IPS-NIHi11 (cell line): ENCODE results near the gene THYN1.
A peak's percentile ranks its signal among the peaks of the same experiment; 100 is the strongest.

ENCODE experiments used
- DNase-seq: peaks from one replicate; pipeline ENCODE4 v3.0.0; 2012; ENCODE audit warnings: mixed read lengths, low spot score

The THYN1 gene

DNA sequence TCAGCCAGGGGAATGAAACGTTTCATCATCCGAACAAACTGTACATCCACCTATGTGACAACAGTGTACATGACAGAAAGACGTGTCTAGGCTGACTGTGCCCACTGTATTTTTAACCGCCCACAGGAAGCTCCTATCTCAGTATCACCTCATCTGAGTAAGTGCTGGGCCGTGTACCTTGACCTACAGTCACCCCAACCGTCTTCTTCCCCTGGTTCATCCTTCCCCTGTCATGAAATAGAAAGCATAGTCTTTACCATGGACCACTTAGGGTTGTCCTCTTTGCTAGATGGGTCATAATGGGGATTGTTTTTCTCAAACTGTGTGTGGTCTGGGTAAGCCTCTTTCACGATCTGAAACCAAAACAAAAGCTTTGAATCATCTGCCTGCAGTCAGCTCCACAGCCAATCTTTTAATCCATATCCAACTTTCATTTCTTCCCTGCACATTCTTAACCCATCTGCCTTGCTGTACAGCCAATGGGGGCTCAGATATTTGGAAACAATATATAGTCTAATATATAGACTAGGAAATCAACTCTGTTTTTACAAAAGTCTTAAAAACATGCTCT, 4.2 kb downstream of the THYN1 start:
- no peak for DNase-seq

DNA sequence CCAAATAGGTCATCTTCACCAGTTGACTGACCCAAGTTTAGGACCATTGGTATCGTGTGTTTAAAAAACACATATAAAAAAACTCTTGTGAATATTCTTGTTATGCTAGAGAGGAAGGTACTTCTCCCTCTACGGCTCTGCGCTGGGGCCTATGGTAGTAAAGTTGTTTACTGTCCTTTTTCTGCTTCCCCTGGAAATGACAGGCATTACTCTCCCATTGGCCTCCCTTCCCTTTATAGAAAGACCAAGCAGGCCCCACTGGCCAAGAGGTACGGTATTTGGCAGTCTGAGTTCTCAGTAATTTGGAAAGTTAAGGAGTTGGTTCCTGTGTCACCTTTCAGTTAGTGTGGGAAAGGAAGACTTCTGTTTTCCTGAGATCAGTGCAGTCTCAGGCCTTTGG, 6.5 kb downstream of the THYN1 start:
- no peak for DNase-seq

DNA sequence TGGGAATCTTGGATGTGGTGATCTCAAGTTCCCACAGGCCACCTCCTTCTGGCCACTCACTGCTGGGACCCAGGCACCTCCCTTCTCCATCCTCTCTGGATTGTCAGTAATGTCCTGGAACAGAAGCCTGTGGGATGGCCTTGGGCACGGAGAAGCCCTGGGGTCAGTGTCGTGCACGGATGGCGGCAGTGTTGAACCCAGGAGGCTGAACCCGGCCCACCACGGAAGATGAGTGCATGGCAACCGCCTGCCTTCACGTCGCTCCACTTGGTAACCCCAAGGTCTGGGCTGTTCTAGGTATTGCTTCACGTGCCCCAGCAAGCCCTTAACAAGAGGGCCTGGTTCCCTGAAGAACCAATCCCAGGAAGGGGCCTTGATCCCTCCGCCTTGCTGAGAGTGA, 7.1 kb downstream of the THYN1 start:
- no peak for DNase-seq

DNA sequence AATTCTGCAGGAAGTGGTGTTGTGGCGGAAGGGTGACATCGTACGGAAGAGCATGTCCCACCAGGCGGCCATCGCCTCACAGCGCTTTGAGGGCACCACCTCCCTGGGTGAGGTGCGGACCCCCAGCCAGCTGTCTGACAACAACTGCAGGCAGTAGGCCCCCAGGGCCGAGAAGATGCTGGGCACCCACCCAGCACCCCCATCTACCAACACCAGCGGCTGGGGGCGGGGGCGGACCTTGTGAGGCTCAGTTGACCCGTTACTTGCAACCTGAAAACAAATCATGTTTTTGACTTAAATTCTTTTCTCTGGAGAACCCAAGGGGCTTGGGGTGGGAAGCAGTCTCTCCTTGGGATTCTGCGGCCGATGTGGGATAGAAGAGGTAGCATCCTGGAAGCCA, 7.7 kb downstream of the THYN1 start:
- DNase-seq: no peak

DNA sequence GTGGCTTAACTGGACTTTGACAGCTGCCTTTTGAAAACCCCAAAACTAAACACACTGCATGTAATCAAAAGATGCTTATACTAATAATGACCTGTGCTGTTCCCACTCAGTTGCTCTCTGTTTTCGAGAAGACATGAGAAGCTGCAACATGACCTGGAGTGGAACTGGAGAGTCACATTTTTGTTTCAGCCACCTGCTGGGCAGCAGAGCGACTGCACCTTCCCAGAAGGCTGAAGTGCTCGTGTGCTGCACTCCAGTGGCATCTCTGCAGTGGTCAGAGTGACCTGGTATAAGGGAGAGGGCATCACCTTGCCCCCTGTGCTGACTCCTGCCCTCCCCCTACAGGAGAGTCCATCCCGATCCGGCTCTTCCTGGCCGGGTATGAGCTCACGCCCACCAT, 8.6 kb downstream of the THYN1 start:
- DNase-seq: peak; percentile 53

DNA sequence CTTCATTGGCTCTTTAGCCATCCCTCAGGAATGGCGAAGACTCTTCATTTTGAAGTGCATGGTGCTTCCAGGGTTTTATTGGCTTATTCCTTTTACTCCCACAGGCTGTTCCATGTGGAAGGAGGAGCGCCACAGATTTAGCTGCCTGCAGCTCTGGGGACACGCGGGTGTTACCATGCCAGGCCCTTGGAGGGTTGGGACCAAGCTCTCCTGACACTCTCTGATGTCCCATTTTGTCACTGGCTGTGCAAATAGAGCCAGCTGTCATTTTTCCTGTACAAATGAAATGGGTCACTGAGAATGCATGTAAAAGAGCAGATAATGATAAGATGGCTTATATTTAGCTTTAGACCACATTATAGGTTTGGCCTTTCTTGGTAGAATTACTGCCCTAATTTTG, 9.2 kb downstream of the THYN1 start:
- DNase-seq: no peak

DNA sequence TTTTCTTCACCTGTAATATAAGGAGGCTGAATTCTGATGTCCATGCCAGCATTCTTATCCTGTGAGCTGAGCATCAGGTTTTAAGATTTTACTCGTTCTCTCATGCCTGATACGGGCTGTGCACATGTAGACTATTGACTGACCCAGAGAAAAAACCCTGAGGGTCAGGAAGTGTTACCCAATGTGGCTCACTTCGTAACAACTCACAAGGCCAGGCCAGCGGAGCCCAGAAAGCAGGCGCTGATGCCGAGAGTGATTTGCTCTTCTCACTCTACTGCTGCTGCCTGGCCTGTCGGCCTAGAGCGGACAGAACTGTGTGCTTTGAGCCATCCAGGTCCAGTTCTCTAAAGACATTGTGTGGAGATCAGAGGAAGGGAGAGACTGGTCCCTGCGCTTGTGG, 10.8 kb downstream of the THYN1 start:
- DNase-seq: no peak

DNA sequence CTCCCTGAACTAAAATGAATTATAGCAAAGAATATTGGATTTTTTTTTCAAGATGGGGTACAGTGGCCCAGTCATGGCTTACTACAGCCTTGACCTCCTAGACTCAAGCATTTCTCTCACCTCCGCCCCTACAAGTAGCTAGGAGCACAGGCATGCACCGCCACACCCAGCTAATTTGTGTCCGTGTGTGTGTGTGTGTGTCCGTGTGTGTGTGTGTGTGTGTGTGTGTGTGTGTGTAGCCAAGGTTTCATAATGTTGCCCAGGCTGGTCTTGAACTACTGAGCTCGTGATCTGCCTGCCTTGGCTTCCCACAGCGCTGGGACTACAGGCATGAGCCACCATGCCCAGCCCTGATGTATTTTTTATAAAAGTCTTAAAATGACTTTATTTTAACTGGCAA, 12.6 kb downstream of the THYN1 start:
- DNase-seq: no peak

DNA sequence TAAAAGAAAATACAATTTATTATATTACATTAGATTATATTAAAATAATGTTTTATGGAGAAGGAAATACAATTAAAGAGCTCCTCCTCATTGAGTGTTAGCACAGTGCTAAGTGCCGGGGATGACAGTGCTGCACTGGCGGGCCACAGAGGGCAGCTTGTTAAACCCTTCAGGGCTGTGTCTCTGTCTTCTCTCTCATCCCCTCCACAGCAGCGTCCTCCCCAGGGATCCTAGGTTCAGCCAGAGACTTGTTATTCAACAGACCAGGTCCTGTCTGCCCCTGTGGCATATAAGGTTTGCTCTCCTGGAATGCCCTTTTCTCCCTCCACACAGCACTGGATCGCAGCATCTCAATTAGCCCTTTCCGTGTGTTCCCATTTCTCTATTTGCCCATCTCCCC, 14.2 kb downstream of the THYN1 start:
- no peak for DNase-seq

DNA sequence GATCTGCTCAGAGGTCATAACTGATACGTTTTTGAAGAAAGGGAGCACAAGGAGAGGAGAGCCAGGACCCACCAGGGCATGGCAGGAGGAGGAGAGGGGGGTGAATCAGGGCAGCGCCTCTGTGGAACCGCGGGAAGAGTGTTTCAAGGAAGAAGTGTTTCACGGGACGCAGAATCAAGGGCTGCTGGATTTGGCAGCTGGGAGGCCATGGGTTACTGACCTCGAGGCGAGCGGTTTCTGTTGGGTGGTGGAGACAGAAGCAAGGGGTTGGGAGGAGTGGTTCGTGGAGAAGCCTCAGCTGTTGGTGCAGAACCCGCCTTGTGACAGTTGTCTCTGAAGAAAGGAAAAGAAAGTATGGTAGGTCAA, 15.6 kb downstream of the THYN1 start:
- no peak for DNase-seq

DNA sequence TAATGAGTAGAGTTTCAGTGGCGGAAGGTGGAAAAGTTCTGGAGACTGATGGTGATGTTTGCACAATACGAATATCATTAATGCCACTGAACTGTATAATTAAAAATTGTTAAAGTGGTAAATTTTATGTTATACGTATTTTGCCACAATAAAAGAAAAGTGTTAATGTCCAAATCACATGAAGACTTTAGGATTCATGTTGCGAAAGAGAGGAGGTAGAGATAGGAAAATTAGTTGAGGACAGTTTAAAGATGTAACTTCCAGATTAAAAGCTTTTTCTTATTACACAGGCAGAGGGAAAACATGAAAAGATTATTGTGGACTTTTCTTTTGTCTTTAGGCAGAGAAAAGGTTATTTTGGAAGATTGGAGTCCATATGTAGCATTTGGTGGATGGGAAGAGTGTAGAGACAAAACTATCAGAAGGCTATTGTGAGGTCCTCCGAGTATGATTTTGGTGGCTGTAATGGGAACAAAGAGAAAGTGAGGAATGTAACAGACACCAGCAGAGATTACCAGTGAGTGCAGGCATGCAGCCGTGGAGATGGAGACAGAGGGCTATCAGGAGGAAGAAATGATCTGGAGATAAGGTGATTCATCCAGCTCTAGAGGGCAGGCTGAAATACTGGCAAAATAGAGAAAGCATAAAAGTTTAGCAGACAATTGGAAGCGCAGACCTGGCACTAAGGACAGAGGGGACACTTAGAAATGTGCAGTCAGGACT, 16.2 kb downstream of the THYN1 start:
- no peak for DNase-seq

DNA sequence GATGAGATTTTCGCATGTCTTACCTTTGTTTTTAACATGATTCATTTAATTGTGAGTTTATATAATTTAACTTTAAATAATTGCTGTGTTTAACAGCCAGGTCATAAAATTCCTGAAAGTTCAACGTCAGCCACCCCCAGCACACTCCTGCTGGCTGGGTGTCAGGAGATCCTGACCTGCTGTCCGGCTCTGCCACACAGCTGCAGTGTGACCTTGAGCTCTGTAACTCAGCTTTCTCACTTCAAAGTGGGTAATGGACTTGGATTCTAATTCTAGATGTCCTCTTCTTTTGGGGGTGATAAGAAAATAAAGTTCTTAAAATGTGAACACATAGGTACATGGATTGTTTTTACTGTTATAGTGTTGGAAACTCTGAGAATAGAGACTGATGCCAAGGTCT, 17.8 kb downstream of the THYN1 start:
- DNase-seq: no peak

DNA sequence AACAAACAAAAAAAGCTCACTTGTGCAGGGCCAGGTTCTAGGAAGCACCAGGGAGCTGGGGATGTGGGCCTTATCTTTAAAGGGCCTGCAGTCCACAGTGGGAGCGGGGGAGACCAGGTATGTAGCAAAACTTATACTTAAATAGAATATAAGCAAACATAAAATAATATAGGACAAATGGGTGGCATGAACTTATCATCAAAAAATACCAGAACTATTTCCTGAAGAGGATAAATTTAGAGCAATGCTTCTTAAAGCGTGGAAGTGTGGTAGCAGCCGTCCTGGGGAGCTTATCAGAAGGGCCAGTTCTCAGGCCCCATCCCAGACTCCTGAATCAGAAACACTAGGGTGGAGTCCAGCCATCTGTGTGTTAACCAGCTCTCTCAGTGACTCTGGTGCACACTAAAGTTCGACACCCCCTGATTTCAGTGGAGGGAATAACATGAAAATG, 19.4 kb downstream of the THYN1 start:
- no peak for DNase-seq

DNA sequence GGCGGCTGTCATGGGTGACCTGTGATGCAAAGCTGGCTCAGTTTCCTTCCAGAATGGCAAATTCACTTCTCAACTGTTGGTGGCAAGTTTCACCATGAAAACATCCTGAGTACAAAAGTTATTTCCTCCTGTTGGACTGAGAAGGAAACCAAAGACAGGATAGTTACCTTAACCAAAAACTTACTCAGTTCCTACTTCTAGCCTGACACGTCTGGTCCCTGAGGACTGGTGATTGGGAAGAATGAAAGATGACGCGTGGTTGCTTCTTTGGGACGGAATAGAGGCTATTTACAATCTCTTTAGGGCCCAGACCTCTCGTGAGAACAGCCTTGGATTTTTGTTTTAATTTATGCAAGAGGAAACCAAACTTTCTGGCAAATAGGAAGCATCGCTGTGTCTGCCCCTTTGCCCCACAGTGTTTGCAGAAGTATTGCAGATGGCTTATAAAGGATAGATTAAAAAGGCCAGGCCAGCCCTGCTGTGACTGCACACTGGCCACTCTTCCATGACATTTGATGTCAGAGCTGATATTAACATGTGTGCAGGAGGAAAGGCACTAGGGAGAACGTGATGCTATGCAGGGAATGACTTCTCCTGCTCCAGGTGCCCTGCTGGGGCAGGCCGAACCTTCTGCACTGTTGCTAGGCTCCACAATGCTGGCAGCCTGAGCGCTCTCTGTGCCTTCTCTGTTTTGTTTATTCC, 21.0 kb downstream of the THYN1 start:
- no peak for DNase-seq

DNA sequence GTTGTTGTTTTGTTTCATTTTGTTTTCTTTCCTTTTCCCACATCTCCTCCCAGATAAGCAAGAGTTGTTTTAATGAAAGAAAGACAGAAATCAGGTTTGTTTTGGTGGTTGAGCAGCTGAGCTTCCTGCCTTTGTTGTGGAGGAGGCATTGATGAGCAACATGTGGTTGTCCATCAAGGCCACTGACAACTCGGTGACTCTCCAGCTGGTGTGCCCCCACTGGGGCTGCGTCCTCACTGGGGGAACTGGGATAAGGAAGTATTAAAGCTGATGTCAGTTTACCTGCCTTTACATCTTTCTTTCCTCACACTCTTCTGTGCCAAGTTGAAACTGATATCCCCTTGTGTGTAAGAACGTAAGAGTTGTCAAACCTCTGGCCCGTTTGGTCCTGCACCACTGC, 22.8 kb downstream of the THYN1 start:
- DNase-seq: no peak

DNA sequence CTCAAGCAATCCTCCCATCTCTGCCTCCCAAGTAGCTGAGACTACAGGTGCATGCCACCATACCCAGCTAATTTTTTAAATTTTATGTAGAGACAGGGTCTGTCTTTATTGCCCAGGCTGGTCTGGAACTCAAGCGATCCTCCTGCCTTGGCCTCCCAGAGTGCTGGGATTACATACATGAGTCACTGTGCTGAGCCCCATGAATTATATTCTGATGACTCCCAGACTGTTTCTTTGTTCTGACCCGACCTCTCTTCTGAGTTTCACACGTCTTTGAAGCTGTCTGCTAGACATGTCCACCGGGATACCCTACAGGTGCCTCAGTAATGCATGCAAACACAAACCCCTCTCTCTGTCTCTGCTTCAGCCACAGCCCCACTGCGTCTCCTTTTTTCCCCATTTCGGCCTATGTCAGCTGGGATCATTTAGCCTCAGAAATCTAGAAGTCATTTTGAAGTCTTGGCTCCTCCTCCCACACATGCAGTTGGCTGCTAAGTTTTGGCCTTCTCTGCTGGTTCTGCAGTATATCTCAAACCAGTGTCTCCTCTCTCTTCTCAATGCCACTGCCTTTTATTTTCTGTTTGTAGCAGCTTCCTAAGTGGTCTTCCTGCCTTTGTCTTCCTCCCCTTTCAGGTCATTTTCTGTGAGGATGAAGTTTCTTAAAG, 23.9 kb downstream of the THYN1 start:
- DNase-seq: no peak

DNA sequence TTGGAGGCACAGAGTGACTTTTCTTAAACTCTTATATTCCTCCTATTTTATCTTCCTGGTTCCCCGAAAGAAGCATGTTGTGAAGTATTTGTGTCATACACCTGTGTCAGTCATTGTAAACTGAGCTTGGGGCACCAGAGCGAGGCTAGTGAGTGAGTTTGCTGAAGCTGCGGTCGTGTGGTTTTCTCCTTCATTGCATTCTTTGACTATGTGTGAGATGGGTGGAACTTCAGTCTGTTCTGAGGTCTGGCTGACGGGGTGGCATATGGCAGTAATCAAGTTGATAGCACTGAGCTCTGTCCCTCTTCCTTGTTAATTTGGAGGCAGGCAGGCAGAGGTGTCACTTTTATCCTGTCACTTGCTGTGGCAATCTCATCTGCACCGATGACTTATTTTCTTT, 24.5 kb downstream of the THYN1 start:
- DNase-seq: no peak

DNA sequence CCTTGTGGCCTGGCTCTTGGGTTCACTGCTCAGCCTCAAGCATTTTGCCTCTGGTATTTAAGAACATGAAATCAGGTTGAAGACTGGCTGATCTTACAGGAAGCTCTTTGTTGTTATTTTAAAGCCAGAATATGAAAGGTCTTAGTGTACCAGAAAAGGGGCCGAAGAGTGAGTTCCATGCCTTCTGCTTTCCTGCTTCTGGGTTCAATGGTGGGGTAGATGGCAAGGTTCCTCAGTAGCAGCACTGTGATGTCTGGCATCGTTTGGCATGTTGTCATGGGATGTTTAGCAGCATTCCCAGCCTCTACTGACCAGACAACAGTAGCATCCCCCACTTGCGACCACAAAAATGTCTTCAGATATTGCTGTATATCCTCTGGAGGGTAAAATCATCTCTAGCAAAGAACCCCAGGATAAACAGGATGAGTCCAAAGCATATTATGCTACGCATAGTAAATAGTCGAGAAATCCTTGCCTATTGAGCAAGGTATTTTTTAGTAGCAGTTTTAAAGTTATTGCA, 26.3 kb downstream of the THYN1 start:
- DNase-seq: no peak

DNA sequence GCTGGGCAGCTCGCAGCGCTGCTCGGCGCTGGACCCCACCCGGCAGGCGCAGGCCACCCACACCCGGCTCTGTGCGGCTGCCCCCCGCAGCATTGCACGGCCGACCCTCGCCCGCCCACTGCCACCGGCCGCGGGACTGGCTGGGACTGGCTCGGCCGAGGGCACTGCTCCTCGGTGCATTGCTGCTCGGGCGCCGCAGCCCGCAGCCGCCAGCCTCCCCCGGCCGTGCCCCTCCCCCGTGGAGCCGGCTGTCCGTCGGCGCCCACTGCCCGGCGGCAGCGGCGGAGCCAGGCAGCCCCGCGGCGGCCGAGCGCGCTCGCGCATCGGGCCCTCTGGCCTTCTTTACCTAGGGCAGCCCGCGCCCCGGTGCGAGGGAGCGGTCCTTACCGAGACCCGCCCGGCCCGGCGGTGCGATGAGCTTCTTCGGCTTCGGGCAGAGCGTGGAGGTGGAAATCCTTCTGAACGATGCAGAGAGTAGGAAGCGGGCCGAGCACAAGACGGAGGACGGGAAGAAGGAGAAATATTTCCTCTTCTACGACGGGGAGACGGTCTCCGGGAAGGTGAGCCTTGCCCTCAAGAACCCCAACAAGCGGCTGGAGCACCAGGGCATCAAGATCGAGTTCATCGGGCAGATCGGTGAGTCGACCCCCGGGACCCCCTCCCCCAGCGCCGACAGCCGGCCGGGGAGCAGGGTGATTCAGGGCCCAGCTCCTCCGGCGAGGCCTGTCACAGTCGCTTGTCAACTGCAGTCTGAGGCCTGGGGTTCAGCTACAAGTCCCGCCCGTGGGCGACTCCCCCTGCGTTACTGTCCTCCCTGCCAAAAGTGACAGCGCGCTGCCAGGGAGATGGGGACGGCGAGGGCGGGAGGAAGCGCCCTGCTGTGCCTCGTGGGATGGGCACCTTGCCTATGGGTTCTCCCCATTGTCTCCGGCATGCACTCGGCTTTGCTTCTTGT, 28.2 kb downstream of the THYN1 start:
- DNase-seq: peak; percentile 76

DNA sequence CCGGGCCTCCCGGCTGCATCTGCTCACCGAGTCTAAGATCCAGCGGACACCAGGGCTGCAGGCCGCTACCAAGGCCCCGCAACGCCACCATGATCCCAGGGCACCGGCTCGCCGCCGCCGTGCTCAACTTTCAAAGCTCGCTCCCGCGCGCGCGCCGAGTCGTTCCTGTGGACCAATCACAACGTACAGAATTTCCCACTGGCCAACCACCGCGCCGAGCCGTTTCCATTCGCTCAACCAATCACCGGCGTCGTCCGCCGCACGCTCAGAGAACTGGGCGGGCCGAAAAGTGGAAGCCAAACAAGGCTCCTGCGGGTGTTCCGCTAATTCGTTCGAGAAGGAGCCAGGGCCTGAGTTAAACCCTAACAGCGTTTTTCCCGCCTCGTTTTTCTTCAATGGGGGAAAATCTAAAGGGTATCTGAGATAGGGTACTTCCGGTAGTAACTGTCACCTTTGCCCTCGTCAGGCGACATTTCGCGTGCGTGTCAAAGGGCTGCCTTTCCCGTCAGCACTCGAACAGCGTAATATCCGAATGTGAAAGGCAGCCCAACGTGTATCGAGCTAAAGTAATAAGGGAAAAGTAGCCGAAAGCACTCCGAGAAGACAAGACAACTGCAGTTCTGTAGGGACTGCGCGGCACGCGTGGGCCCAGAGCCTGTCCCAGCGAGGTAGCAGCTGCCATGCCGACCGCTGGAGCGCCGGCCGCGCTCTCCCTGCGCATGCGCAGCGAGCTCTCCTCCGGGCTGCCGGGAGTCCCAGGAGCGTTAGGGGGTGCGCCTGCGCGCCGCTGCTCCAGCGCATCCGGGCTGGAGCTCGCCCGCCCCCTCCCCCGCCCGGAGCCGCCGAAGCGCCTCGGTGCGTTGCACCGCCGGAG, 29.1 kb downstream of the THYN1 start, which contains the start of the genes NCAPD3 and VPS26B:
NCAPD3 (minus strand) TSS at position 132 of the 874 bp plus-strand sequence; CDS start at position 91, 41 bp downstream.
VPS26B (plus strand) TSS at position 836 of the 874 bp plus-strand sequence. CDS start 452 bp downstream, outside the sequence.
- DNase-seq: peak; percentile 98
